Measurements from ENCODE around the gene PALM3. TPM values are rescaled to one million over a fixed set of nuclear protein-coding genes. Genes with fewer than 3 reads are reported as not detected.

PALM3 gene
- polyA plus RNA-seq, 1 donor from 2014 or later: not detected

DNA sequence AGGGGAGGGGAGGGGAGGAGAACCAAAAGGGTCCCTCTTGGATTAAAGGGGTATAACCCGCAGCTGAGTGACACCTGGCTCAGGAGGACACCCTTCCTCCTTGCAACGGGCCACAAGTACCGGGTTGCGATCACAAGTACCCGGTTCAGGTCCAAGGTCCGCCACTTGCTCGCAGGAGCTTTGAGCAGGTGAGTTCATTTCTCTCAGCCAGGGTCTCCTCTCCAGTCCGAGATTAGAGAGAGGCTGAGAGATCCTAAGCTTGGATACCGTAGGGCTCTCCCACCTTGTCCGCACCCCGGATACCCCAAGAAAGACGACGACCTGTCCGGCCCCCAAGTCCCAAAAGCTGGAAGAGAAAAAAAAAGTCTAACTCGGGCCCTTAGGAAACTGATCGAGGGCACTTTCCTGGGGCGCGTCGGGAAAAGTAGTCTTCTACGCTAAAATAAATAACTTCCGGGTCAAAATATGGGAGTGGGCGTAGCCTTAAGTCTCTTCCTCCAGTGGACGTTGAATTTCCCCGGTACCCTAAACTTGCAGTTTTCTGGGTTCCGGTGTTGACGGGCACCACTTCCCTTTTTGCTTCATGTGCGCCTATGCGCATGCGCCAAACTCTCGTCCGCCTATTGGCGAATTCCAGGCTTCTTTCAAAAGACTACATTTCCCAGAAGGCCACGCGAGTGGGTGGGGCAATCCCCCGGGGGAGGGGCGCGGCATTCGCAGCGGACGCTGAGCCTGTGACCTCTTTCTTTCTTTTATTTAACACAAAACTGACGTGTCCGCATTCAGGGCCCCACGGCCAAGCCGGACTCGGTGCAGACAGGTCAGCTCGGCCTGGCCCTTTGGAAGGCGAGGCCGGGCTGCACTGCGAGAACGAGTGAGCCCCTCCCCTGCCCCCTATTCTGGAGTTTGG lies 19.3 kb upstream of the PALM3 start:
- no peaks in the 10 kb centered on the region for H3K27me3 Mint-ChIP-seq
- H3K9me3 Mint-ChIP-seq: peaks cover 0 to 1% (median 0%) of the 10 kb centered on the region in 3 donors
- no peaks in the 10 kb centered on the region for H3K36me3 Mint-ChIP-seq
- peak overlapping the region; percentile 87 to 98 (median 96) for H3K4me3 Mint-ChIP-seq
- H3K4me1 Mint-ChIP-seq: peaks cover 4 to 9% (median 5%) of the 10 kb centered on the region in 3 donors
- peak overlapping the region; percentile 87 to 96 (median 90) for H3K27ac Mint-ChIP-seq

DNA sequence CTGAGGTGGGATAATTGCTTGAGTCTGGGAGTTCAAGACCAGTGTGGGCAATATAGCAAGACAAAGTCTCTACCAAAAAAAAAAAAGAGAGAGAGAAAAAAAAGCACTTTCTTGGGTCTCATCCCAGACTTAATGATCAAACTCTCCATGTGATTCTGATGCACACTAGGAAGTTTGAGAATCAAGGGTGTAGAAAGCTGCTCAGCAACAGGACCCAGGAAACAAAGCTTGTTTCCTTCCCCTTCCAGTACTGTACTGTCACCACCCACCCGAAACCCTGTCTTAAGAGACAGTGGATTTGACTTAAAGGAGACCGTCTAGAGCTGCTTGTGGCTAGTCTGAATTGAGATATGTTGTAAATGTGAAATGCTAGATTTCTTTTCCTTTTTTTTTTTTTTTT lies 16.5 kb upstream of the PALM3 start:
- peak overlapping the region in 2 of 4 donors; percentile 65 to 80 for H3K4me3 Mint-ChIP-seq
- no peaks in the 10 kb centered on the region for H3K27me3 Mint-ChIP-seq
- H3K9me3 Mint-ChIP-seq: no peaks in the 10 kb centered on the region
- H3K36me3 Mint-ChIP-seq: no peaks in the 10 kb centered on the region
- no peak overlapping the region for H3K27ac Mint-ChIP-seq
- peaks cover 9 to 13% (median 10%) of the 10 kb centered on the region in 3 donors for H3K4me1 Mint-ChIP-seq

DNA sequence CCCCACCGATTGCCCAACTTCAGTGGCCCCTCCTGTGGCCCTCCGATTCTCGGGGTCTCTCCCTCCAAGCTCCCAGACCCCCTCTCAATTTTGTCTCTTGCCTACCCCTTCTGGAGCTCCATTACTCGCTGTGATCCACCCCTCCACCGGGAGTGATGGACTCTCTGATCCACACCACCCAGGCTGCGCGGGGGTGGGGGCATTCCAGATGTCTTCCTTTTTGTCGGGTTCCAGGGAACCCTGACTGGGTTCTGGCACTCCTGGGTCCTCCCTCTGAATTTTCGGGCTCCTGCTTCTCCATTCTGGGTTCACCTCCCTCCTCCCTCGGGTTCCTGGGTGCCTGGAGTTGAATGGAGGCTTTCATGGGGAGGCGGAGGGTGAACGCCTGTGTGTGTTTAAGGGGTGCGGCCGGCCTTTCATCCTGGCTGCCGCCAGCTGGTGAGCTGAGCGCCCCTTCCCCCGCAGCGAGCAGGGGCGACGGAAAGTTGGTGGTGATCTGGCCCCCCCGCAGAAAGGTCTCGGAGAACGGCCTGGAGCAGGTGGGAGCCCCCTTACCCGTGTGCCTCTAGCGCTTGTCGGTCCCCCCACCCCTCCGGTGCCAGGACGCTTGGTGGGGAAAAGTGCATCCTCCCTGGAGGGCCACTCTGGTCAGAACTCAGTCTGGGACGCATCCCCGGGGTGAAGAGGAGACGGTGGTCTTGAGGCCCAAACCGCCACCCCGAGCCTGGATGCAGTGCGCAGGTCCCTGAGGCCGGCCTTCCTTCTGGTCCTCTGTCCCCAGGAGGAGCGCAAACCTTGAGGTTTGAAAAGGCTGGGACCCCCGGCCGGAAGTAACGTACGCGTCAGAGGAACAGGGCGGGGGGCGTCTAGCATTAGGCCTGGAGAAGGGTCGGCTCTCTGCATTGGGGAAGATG lies 12.3 kb upstream of the PALM3 start:
- Mint-ChIP-seq H3K9me3 (no peaks in the 10 kb centered on the region), H3K4me3 (peak overlapping the region; percentile 85 to 97 (median 90)), H3K27me3 (no peaks in the 10 kb centered on the region), H3K4me1 (peaks cover 5 to 8% (median 5%) of the 10 kb centered on the region in 3 donors), H3K27ac (peak overlapping the region in 2 of 3 donors; percentile 27 to 78), H3K36me3 (peaks cover 1% of the 10 kb centered on the region)

DNA sequence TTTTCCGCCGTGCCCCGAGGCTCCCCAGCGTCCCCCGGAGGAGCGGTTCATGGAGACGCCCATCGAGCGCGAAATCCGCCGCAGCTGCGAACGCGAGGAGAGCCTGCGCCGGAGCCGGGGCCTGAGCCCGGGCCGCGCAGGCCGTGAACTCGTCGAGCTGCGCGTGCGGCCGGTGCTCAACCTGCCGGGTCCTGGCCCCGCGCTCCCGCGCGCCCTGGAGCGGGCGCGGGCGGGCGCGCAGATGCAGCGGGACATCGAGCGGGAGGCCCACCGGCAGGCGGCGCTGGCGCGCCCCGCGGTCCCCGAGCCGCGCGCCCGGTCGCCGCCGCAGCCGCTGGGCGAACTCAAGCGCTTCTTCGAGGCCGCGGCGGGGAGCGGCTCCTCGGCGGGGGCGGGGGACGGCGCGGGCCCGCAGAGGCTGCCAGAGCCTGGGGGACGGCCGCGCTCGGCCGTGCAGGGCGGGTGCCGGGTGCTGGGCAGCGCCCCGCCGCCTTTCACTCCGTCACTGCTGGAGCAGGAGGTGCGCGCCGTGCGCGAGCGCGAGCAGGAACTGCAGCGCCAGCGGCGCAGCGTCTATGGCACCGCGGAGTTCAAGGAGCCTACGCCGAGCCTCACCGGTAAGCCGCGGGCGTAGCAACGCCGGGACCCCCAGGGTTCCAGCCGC lies 11.5 kb upstream of the PALM3 start:
- peak overlapping the region; percentile 85 to 97 (median 90) for H3K4me3 Mint-ChIP-seq
- H3K4me1 Mint-ChIP-seq: peaks cover 5 to 8% (median 5%) of the 10 kb centered on the region in 3 donors
- H3K27ac Mint-ChIP-seq: peak overlapping the region in 1 of 3 donors; percentile 78
- no peaks in the 10 kb centered on the region for H3K9me3 Mint-ChIP-seq
- H3K27me3 Mint-ChIP-seq: no peaks in the 10 kb centered on the region
- H3K36me3 Mint-ChIP-seq: peaks cover 1% of the 10 kb centered on the region

DNA sequence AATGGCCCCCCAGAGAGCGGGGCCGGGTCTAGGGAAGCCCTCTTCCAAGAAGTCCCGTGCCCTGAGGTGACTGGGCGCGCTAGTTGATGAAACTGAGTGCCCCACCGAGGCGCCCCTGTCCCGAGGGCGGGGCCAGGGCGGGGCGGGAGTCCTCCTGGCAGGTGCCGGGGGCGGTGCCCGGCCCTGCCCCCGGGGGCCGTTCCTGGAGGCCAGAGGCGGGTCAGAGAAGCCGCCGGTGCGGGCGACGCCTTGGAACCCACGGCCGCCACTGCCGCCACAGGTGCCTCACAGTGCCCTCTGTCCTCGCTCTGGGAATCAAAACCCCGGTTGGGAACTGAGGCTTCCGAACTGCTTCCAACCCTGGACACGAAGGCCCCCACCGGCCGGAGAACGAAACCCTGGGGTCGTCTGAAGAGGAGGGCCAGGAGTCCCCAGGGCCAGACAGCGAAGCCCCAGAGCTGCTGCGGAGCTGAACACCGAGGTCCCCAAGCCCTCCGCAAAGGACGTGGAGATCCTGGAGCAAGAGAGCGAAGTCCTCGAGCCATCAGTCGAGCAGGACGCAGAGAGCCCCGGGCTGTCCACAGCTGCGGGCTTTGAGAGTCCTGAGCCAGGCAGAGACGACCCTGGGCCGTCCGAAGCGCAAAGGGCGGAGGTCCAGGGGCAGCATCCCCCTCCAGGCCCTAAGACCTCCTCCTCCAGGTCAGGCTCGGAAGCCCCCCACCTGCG lies 10.8 kb upstream of the PALM3 start, which contains the start of gene MISP3:
Gene MISP3, plus strand, starts transcription at position 252 of the 726 bp plus-strand sequence. CDS start 524 bp downstream, outside the sequence.
- H3K4me1 Mint-ChIP-seq: peaks cover 5% of the 10 kb centered on the region in 3 donors
- H3K4me3 Mint-ChIP-seq: peak within 1 kb of the TSS; percentile 85 to 97 (median 90)
- peak within 1 kb of the TSS in 1 of 3 donors; percentile 78 for H3K27ac Mint-ChIP-seq
- H3K9me3 Mint-ChIP-seq: no peaks in the 10 kb centered on the region
- H3K27me3 Mint-ChIP-seq: no peaks in the 10 kb centered on the region
- peaks cover 1% of the 10 kb centered on the region for H3K36me3 Mint-ChIP-seq

DNA sequence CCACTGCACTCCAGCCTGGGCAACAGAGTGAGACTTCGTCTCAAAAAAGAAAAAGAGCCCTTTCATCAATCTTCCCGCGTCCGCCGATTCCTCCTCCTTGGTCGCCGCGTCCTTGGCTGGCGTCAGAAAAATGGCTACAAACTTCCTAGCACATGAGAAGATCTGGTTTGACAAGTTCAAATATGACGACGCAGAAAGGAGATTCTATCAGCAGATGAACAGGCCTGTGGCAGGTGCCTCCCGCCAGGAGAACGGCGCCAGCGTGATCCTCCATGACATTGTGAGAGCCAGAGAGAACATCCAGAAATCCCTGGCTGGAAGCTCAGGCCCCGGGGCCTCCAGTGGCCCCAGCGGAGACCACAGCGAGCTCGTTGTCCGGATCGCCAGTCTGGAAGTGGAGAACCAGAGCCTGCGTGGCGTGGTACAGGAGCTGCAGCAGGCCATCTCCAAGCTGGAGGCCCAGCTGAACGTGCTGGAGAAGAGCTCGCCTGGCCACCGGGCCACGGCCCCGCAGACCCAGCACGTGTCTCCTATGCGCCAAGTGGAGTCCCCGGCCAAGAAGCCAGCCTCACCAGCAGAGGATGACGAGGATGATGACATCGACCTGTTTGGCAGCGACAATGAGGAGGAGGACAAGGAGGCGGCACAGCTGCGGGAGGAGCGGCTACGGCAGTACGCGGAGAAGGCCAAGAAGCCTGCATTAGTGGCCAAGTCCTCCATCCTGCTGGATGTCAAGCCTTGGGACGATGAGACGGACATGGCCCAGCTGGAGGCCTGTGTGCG lies 8.6 kb upstream of the PALM3 start:
- Mint-ChIP-seq H3K4me3 (peak overlapping the region in 1 of 4 donors; percentile 38), H3K4me1 (peaks cover 4 to 5% (median 5%) of the 10 kb centered on the region in 3 donors), H3K27me3 (peaks cover 2% of the 10 kb centered on the region), H3K36me3 (peaks cover 1% of the 10 kb centered on the region), H3K27ac (no peak overlapping the region), H3K9me3 (peaks cover 0 to 1% (median 0%) of the 10 kb centered on the region in 3 donors)

DNA sequence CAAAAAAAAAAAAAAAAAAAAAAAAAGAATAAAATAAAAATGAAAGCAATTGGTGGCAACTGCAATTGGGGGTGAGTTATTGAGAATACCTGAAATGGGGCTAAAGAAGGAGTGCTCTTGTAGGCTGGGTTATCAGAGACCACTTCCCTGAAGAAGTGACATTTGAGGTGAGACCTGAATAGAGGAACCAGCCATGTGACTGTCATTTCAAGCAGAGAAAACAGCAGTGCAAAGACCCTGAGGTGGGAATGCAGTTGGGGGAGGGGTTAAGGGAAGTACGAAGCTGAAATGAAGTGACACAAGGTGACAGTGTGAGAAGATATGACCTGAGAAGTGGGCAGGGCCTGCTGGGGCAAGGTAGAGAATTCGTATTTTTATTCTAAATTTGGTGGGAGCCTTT lies 4.3 kb upstream of the PALM3 start:
- Mint-ChIP-seq H3K4me1 (no peaks in the 10 kb centered on the region), H3K9me3 (peaks cover 0 to 1% (median 0%) of the 10 kb centered on the region in 3 donors), H3K27me3 (peaks cover 2% of the 10 kb centered on the region), H3K36me3 (peaks cover 3% of the 10 kb centered on the region), H3K27ac (no peak overlapping the region), H3K4me3 (peak overlapping the region in 1 of 4 donors; percentile 61)

DNA sequence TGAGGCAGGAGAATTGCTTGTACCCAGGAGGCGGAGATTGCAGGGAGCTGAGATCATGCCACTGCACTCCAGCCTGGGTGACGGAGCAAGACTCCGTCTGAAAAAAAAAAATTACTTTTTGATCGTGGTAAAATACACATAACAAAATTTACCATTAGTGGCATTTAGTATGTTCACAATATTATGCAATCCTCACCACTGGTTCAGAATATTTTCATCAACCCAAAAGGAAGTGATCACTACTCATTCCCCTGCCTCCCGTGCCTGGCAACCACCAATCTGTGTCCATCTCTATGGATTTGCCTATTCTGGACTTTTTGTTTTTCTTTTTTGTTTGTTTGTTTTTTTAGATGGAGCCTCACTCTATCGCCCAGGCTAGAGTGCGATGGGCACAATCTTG lies 1.2 kb upstream of the PALM3 start:
- peaks cover 15% of the 10 kb centered on the region for H3K27me3 Mint-ChIP-seq
- H3K27ac Mint-ChIP-seq: no peak overlapping the region
- H3K9me3 Mint-ChIP-seq: peaks cover 0 to 1% (median 0%) of the 10 kb centered on the region in 3 donors
- peaks cover 2% of the 10 kb centered on the region for H3K36me3 Mint-ChIP-seq
- H3K4me1 Mint-ChIP-seq: peaks cover 0 to 3% (median 3%) of the 10 kb centered on the region in 3 donors
- H3K4me3 Mint-ChIP-seq: no peak overlapping the region

DNA sequence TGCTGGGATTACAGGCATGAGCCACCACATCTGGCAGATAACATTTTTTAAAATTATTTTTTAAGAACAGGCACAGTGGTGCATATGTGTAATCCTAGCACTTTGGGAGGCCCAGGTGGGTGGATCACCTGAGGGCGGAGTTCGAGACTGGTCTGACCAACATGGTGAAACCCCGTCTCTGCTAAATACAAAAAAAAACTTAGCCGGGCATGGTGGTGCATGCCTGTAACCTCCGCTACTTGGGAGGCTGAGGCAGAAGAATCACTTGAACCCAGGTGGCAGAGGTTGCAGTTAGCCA lies 631 bp upstream of the PALM3 start:
- Mint-ChIP-seq H3K27ac (no peak overlapping the region), H3K9me3 (peaks cover 0 to 1% (median 0%) of the 10 kb centered on the region in 3 donors), H3K4me1 (peaks cover 0 to 3% (median 3%) of the 10 kb centered on the region in 3 donors)

DNA sequence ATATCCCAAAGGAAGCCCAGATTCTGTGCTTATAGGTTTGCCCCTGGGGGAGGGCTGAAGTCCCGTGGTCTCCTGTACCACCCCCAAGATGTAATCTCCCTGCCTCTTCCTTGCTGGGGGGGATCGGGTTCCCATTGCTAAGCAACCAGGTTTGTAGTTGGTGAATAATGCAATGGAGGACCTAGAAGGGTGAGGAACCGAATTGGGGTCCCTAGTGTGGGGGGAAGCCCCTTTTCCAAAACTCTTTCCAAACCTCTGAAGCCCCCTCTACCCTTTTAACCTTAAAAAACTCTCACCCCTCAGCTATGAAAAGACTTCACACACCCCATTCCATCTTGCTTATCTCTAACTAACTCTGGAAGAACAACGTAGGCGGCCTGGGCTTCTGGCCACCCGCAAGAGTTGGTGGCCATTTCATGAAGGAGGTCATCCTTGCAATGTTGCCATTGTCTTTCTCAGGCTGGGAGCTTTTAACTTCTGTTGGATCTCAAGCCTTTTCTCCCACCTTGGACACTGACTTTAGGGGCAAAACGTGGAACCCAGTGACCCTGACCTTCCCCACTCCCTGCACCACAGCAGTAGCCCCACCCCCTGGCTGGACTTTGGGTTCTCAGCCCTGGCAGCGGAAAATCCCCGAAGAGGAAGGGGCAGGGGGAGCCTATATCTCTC lies 661 bp downstream of the PALM3 start:
- peaks cover 0 to under 1% (median 0%) of the 10 kb centered on the region in 3 donors for H3K9me3 Mint-ChIP-seq
- no peak overlapping the region for H3K4me3 Mint-ChIP-seq
- H3K27me3 Mint-ChIP-seq: peaks cover 23% of the 10 kb centered on the region
- H3K36me3 Mint-ChIP-seq: peaks cover 2% of the 10 kb centered on the region
- H3K4me1 Mint-ChIP-seq: peaks cover 0 to 3% (median 3%) of the 10 kb centered on the region in 3 donors
- H3K27ac Mint-ChIP-seq: no peak overlapping the region

More for the DNA sequence above, 631 bp upstream of the PALM3 start:
- Mint-ChIP-seq H3K36me3 (peaks cover 2% of the 10 kb centered on the region), H3K4me3 (no peak overlapping the region), H3K27me3 (peaks cover 20% of the 10 kb centered on the region)

DNA sequence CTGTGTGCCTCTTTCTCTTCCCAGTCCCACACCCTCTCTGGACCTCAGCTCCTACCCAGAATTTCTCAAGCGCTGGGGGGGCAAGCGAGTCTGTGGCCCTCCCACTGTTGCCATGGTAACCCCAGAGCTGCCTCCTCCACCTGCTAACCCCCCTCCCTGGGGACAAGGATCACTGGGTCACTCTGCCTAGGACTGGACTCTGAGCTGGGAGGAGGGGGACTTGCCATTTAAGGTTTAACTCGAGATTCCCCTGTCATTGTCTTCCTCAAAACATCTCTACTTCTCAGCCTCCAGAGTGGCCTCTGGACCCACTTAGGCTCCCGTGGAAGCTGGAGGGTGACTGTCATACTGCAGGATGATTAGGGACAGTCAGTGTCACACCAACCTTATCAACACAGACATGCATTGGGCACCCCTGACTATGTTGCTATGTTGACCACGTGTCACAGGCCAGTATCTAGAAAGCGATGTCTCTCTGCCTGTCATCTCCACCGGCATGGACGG lies 2.2 kb downstream of the PALM3 start:
- Mint-ChIP-seq H3K27ac (no peak overlapping the region), H3K4me3 (peak overlapping the region in 1 of 4 donors; percentile 9), H3K36me3 (peaks cover 2% of the 10 kb centered on the region), H3K27me3 (peaks cover 23% of the 10 kb centered on the region), H3K9me3 (no peaks in the 10 kb centered on the region), H3K4me1 (peaks cover 0 to 3% (median 3%) of the 10 kb centered on the region in 3 donors)

DNA sequence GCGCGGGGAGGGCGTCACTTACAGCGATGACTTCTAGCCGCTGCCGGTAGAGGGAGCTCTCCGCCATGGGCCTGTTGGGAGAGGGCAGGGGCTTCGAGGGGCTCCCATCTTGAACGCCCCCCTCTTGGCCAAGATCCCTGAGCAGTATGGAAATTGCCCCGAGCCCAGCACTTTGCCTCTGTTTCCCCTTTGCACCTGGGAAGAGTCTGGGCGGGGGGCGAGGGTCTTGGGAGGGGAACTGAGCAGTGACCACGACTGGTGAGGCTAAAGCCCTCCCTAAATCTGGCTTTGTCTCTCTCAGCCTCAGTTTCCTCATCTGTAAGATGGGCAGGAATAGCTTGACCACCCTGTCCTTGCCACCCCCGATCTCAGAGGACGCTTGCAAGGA lies 2.8 kb downstream of the PALM3 start:
- peaks cover 23% of the 10 kb centered on the region for H3K27me3 Mint-ChIP-seq

More for the DNA sequence above, 2.8 kb downstream of the PALM3 start:
- H3K9me3 Mint-ChIP-seq: no peaks in the 10 kb centered on the region
- no peak overlapping the region for H3K27ac Mint-ChIP-seq
- peaks cover 2% of the 10 kb centered on the region for H3K36me3 Mint-ChIP-seq
- H3K4me1 Mint-ChIP-seq: peaks cover 0 to 3% (median 3%) of the 10 kb centered on the region in 3 donors
- no peak overlapping the region for H3K4me3 Mint-ChIP-seq

Data from IgD-negative memory B cell (primary cell).